ENCODE results near the gene LRCH1.

The LRCH1 gene

GRCh38 chr13:46631179-46631542, 78.2 kb downstream of the LRCH1 start:
- no peak for TF ChIP-seq POLR2AphosphoS5 (IDR thresholded peaks at IDR 0.05; ENCODE audit: low read depth)
- TF ChIP-seq REST (IDR thresholded peaks at IDR 0.05; ENCODE audit: insufficient replicate concordance, low read depth) = no peak
- TF ChIP-seq SPI1 (IDR thresholded peaks at IDR 0.05; ENCODE audit: borderline replicate concordance, low read depth) = no peak
- no peak for DNase-seq (ENCODE audit: low read depth in 1 of 2, low spot score in 1 of 2)
- Histone ChIP-seq H3K27ac (replicated peaks) (no peak overlapping the region), H3K27me3 (ENCODE audit: insufficient read depth, poor library complexity, severe bottlenecking) (no peaks in the 10 kb centered on the region), H3K4me3 (replicated peaks; ENCODE audit: insufficient read depth, low read length) (no peak overlapping the region)

- Histone ChIP-seq H3K4me3 (replicated peaks; ENCODE audit: insufficient read depth, low read length) (no peak overlapping the region), H3K27me3 (ENCODE audit: insufficient read depth, poor library complexity, severe bottlenecking) (no peaks in the 10 kb centered on the region), H3K27ac (replicated peaks) (no peak overlapping the region)
- no peak for TF ChIP-seq SPI1 (IDR thresholded peaks at IDR 0.05; ENCODE audit: borderline replicate concordance, low read depth)
- TF ChIP-seq CTCF (IDR thresholded peaks at IDR 0.05; ENCODE audit: insufficient read depth, low read length) = no peak
- TF ChIP-seq GABPA (IDR thresholded peaks at IDR 0.05; ENCODE audit: low read depth) = no peak
- TF ChIP-seq REST (IDR thresholded peaks at IDR 0.05; ENCODE audit: insufficient replicate concordance, low read depth) = no peak
- no peak for TF ChIP-seq POLR2AphosphoS5 (IDR thresholded peaks at IDR 0.05; ENCODE audit: low read depth)
- no peak for DNase-seq (ENCODE audit: low read depth in 1 of 2, low spot score in 1 of 2)
Observed at GRCh38 chr13:46632176-46632575, 79.2 kb downstream of the LRCH1 start.

GRCh38 chr13:46633416-46633815, 80.4 kb downstream of the LRCH1 start:
- no peak for DNase-seq (ENCODE audit: low read depth in 1 of 2, low spot score in 1 of 2)
- H3K27ac ChIP-seq (replicated peaks) = no peak overlapping the region

More at GRCh38 chr13:46633416-46633815, 80.4 kb downstream of the LRCH1 start:
- Histone ChIP-seq H3K4me3 (replicated peaks; ENCODE audit: insufficient read depth, low read length) (no peak overlapping the region), H3K27me3 (ENCODE audit: insufficient read depth, poor library complexity, severe bottlenecking) (no peaks in the 10 kb centered on the region)
- TF ChIP-seq SPI1 (IDR thresholded peaks at IDR 0.05; ENCODE audit: borderline replicate concordance, low read depth) (no peak), REST (IDR thresholded peaks at IDR 0.05; ENCODE audit: insufficient replicate concordance, low read depth) (no peak), POLR2AphosphoS5 (IDR thresholded peaks at IDR 0.05; ENCODE audit: low read depth) (no peak), GABPA (IDR thresholded peaks at IDR 0.05; ENCODE audit: low read depth) (no peak), CTCF (IDR thresholded peaks at IDR 0.05; ENCODE audit: insufficient read depth, low read length) (no peak)

All from HL-60 (cell line).